OCI-LY7 (cell line): ENCODE results near the gene AFTPH. TPM values are rescaled to one million over a fixed set of nuclear protein-coding genes. Genes with fewer than 3 reads are reported as not detected.

Source experiments
- BruUV-seq: library from RNA; stranded (reverse); fragments of 400-500 nt; replicated peaks from 2 replicates; lab custom pipeline; 2021; lab: Mats Ljungman, UMichigan
- CTCF ChIA-PET: fragments of 300-600 bp; sonication (Branson Sonifier 250); formaldehyde crosslinking; loops from one replicate; lab custom pipeline; 2022; ENCODE audit warnings: antibody characterized with exemption; ENCODE audit not compliant: unreplicated experiment; lab: Charles Lee
- POLR2A ChIA-PET: fragments of 300-600 bp; sonication (Branson Sonifier 250); formaldehyde crosslinking; loops from one replicate; lab custom pipeline; 2022; ENCODE audit warnings: antibody characterized with exemption; lab: Charles Lee
- DNase-seq: peaks from one replicate; pipeline ENCODE4 v3.0.0-alpha.2; 2015; ENCODE audit warnings: low spot score
- H2AFZ ChIP-seq: fragments of 200-600 bp; sonication (generic), shearing (Covaris generic); 2 replicates; pipeline ENCODE4 v1.6.1; 2014; ENCODE audit warnings: mild to moderate bottlenecking, antibody characterized with exemption, low read length, moderate library complexity
- H3K27ac ChIP-seq: fragments of 200-600 bp; sonication (generic); 2 replicates; pipeline ENCODE4 v1.5.1; 2014; ENCODE audit warnings: mixed run types, low read depth, mild to moderate bottlenecking, moderate library complexity, low read length, inconsistent platforms; ENCODE audit not compliant: poor library complexity, severe bottlenecking
- H3K36me3 ChIP-seq: fragments of 200-600 bp; sonication (generic); 2 replicates; pipeline ENCODE4 v1.6.1; 2014; ENCODE audit warnings: mild to moderate bottlenecking, antibody characterized with exemption, low read length, moderate library complexity, mixed read lengths; ENCODE audit not compliant: insufficient read depth
- H3K4me1 ChIP-seq: fragments of 200-600 bp; sonication (generic); 2 replicates; pipeline ENCODE4 v1.5.1; 2014; ENCODE audit warnings: mild to moderate bottlenecking, low read length; ENCODE audit not compliant: insufficient read depth, poor library complexity, severe bottlenecking
- H3K4me2 ChIP-seq: fragments of 200-600 bp; sonication (generic); 2 replicates; pipeline ENCODE4 v1.6.1; 2014; ENCODE audit warnings: mild to moderate bottlenecking, low read length
- H3K4me3 ChIP-seq: fragments of 200-600 bp; sonication (generic); 2 replicates; pipeline ENCODE4 v1.5.1; 2014; ENCODE audit warnings: mild to moderate bottlenecking, low read depth, low read length; ENCODE audit not compliant: poor library complexity, severe bottlenecking
- H3K79me2 ChIP-seq: fragments of 200-600 bp; sonication (generic); 2 replicates; pipeline ENCODE4 v1.6.1; 2016; ENCODE audit warnings: low read depth, mild to moderate bottlenecking, low read length, moderate library complexity, mixed read lengths; ENCODE audit not compliant: insufficient read depth
- H3K9me2 ChIP-seq: fragments of 200-600 bp; sonication (generic); 2 replicates; pipeline ENCODE4 v1.6.1; 2016; ENCODE audit warnings: mild to moderate bottlenecking, low read length, mixed read lengths; ENCODE audit not compliant: insufficient read depth
- H3K9me3 ChIP-seq: fragments of 200-600 bp; sonication (generic); 2 replicates; pipeline ENCODE4 v1.6.1; 2014; ENCODE audit warnings: mild to moderate bottlenecking, mixed run types, low read length, mixed read lengths
- H4K20me1 ChIP-seq: fragments of 200-600 bp; sonication (generic); 2 replicates; pipeline ENCODE4 v1.6.1; 2014; ENCODE audit warnings: mild to moderate bottlenecking, antibody characterized with exemption, low read length, moderate library complexity, mixed read lengths; ENCODE audit not compliant: insufficient read depth
- EZH2phosphoT487 ChIP-seq: fragments of 200-600 bp; sonication (generic); IDR thresholded peaks from 2 replicates; pipeline ENCODE4 v1.6.1; 2018; ENCODE audit warnings: low read depth, borderline replicate concordance, mild to moderate bottlenecking, mixed run types, antibody characterized with exemption, low read length, moderate library complexity, mixed read lengths
- intact Hi-C: fragments of 100-400 bp; cut with micrococcal nuclease; formaldehyde crosslinking; loops from one replicate; pipeline ENCODE4 v1.10.0; 2022; ENCODE audit not compliant: unreplicated experiment
- total RNA-seq, 2 experiments: library from RNA; depleted of rRNA in 1 of 2; stranded (reverse); fragments of >200 nt in 1 of 2; shearing (Covaris generic) in 1 of 2; gene quantifications; 2 replicates each; pipeline ENCODE4 v1.2.3, GENCODE V29; 2014 to 2022
- TF ChIP-seq, protein P1 (sequence below): fragments of 200-600 bp; sonication (generic); conservative IDR thresholded peaks from 2 replicates; pipeline ENCODE4 v1.5.1; 2014; ENCODE audit warnings: mild to moderate bottlenecking, antibody characterized with exemption, low read length, moderate library complexity, mixed read lengths

The AFTPH gene
- total RNA-seq, 2 experiments from 2014 or later, result 30.0 to 40.6 TPM

DNA sequence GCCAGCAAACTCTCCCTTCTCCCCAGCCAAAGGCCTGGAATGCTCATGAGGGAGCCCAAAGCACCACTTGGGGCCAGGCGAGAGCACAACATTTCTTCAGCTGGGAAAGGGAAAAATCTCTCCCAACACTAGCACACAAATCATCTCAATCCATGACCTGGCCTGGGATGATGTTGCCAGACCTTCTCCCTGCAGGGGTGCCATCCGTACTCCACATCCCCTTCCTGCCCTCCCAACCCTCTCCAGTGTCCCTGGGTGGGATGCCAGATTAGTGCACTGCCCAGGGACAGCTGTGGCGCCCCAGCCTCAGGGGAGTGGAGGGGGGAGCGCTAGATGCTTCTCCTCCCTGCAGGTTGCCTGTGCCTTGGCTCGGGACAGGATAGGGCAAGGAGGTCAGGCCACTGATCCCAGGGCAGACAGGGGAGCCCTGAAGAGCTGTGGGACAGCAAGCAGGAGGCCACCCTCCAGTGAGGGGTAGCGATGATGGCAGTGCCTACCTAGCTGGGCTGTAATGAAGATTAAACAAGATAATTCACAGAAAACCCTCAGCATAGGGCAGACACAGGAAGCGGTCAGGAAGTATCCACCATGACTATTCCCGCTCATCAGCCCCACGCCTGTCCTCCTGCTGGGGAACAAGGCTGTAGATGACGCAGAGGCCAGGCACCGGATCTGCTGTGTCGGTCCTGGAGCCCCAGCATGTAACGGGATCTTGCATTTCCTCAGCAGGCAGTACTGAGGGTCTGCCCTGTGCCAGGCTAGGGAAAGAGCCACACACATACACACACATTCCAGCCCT is 98.5 kb downstream of the AFTPH start:
- Histone ChIP-seq H3K27ac (no peak overlapping the region), H3K79me2 (no peaks in the 10 kb centered on the region), H3K4me2 (no peak overlapping the region), H2AFZ (no peak overlapping the region), H3K4me3 (no peak overlapping the region), H3K4me1 (peaks cover 17% of the 10 kb centered on the region), H3K36me3 (no peaks in the 10 kb centered on the region), H3K9me3 (no peaks in the 10 kb centered on the region), H4K20me1 (no peaks in the 10 kb centered on the region), H3K9me2 (no peaks in the 10 kb centered on the region)
- ChIA-PET POLR2A (interaction anchor here (0.9 to 1.3 kb wide), 4 partner anchors 9 to 40 kb away, joined by 3 to 5 read pairs (median 4); no protein-coding TSS in a partner anchor), CTCF (no interaction called here)
- TF ChIP-seq, protein P1, sequence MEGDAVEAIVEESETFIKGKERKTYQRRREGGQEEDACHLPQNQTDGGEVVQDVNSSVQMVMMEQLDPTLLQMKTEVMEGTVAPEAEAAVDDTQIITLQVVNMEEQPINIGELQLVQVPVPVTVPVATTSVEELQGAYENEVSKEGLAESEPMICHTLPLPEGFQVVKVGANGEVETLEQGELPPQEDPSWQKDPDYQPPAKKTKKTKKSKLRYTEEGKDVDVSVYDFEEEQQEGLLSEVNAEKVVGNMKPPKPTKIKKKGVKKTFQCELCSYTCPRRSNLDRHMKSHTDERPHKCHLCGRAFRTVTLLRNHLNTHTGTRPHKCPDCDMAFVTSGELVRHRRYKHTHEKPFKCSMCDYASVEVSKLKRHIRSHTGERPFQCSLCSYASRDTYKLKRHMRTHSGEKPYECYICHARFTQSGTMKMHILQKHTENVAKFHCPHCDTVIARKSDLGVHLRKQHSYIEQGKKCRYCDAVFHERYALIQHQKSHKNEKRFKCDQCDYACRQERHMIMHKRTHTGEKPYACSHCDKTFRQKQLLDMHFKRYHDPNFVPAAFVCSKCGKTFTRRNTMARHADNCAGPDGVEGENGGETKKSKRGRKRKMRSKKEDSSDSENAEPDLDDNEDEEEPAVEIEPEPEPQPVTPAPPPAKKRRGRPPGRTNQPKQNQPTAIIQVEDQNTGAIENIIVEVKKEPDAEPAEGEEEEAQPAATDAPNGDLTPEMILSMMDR, result no peak; the same call in 1 of the 2 replicates
- no peak for TF ChIP-seq EZH2phosphoT487
- no TSS peak for BruUV-seq
- intact Hi-C loops, result loop anchor here (10.0 kb wide), 1 partner anchor 288 kb away; no protein-coding TSS in a partner anchor
- no peak for DNase-seq

DNA sequence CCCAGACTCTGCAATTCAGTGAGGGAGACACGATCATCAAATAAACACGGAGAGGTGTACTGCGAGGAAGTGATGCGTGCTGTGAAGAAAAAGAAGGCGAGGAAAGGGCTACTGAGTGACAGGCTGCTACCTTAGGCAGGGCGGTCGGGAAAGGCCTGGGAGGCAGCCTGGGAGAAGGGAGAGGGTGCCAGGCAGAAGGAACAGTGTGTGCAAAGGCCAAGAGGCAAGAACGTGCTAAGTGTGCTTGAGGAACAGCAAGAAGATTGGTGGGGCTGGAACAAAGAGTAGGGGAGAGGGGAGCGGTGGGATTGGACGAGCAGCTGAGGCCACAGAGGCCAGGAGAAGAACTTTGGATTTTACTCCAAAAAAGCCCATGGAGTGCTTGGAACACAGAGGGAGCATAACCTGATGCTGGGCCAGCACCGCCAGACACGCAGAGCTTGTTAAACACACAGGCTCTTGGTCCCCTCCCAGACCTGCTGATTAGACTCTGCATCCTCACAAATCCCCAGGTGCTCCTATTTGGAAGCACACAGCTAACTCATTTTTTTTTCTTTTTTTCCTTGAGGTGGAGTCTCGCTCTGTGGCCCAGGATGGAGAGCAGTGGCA is 99.2 kb downstream of the AFTPH start:
- Histone ChIP-seq H3K9me3 (no peaks in the 10 kb centered on the region), H4K20me1 (no peaks in the 10 kb centered on the region), H3K36me3 (no peaks in the 10 kb centered on the region), H3K9me2 (no peaks in the 10 kb centered on the region), H3K4me3 (no peak overlapping the region), H3K4me2 (no peak overlapping the region), H2AFZ (no peak overlapping the region), H3K27ac (no peak overlapping the region), H3K79me2 (no peaks in the 10 kb centered on the region), H3K4me1 (peaks cover 17% of the 10 kb centered on the region)
- BruUV-seq, result no TSS peak
- CTCF ChIA-PET, result no interaction called here
- intact Hi-C loops, result loop anchor here (10.0 kb wide), 1 partner anchor 289 kb away; no protein-coding TSS in a partner anchor
- POLR2A ChIA-PET, result interaction anchor here (0.9 to 1.1 kb wide), 3 partner anchors 9 to 41 kb away, joined by 3 to 4 read pairs (median 4); no protein-coding TSS in a partner anchor
- TF ChIP-seq EZH2phosphoT487, result no peak
- TF ChIP-seq, protein P1, result no peak
- DNase-seq, result no peak
